HG03159 (cell line): ENCODE measurements around the gene HBS1L.

Source experiments
- ATAC-seq: cut with Tn5 transposase; IDR thresholded peaks from one replicate; pipeline ENCODE4 v1.9.1; 2021; ENCODE audit warnings: mild to moderate bottlenecking, moderate library complexity; ENCODE audit not compliant: unreplicated experiment

Gene HBS1L

GRCh38 chr6:135002974-135003703 lies 51.5 kb downstream of the HBS1L start:
- peak; percentile 96 for ATAC-seq

GRCh38 chr6:135002229-135002844 lies 52.3 kb downstream of the HBS1L start:
- no peak for ATAC-seq

- no peak for ATAC-seq
Measured at GRCh38 chr6:134999107-134999506, 55.5 kb downstream of the HBS1L start.

- no peak for ATAC-seq
Measured at GRCh38 chr6:134997133-134997995, 57.3 kb downstream of the HBS1L start.

GRCh38 chr6:134995536-134995935 lies 59.1 kb downstream of the HBS1L start:
- ATAC-seq = no peak

GRCh38 chr6:134994431-134994830 lies 60.2 kb downstream of the HBS1L start:
- ATAC-seq = no peak

- ATAC-seq = no peak
Measured at GRCh38 chr6:134992155-134992554, 62.5 kb downstream of the HBS1L start.

GRCh38 chr6:134990262-134990661 lies 64.4 kb downstream of the HBS1L start:
- no peak for ATAC-seq

GRCh38 chr6:134984821-134985220 lies 69.8 kb downstream of the HBS1L start:
- no peak for ATAC-seq

GRCh38 chr6:134983823-134984222 lies 70.8 kb downstream of the HBS1L start:
- ATAC-seq = no peak

GRCh38 chr6:134982161-134982560 lies 72.5 kb downstream of the HBS1L start:
- ATAC-seq = no peak

GRCh38 chr6:134980846-134981245 lies 73.8 kb downstream of the HBS1L start:
- no peak for ATAC-seq

- ATAC-seq = peak; percentile 83
Measured at GRCh38 chr6:134979142-134979541, 75.5 kb downstream of the HBS1L start.

GRCh38 chr6:134974370-134974769 lies 80.3 kb downstream of the HBS1L start:
- no peak for ATAC-seq

- ATAC-seq = no peak
Measured at GRCh38 chr6:134967711-134968110, 86.9 kb downstream of the HBS1L start.

GRCh38 chr6:134964451-134965203 lies 90.0 kb downstream of the HBS1L start:
- ATAC-seq = no peak

- no peak for ATAC-seq
Measured at GRCh38 chr6:134962421-134962820, 92.2 kb downstream of the HBS1L start.

GRCh38 chr6:134961366-134961765 lies 93.3 kb downstream of the HBS1L start:
- no peak for ATAC-seq

GRCh38 chr6:134959603-134960002 lies 95.0 kb downstream of the HBS1L start:
- no peak for ATAC-seq

- no peak for ATAC-seq
Measured at GRCh38 chr6:134956676-134957075, 97.9 kb downstream of the HBS1L start.

GRCh38 chr6:134956032-134956431 lies 98.6 kb downstream of the HBS1L start:
- no peak for ATAC-seq
